ENCODE measurements around the gene MPP2.

DNA sequence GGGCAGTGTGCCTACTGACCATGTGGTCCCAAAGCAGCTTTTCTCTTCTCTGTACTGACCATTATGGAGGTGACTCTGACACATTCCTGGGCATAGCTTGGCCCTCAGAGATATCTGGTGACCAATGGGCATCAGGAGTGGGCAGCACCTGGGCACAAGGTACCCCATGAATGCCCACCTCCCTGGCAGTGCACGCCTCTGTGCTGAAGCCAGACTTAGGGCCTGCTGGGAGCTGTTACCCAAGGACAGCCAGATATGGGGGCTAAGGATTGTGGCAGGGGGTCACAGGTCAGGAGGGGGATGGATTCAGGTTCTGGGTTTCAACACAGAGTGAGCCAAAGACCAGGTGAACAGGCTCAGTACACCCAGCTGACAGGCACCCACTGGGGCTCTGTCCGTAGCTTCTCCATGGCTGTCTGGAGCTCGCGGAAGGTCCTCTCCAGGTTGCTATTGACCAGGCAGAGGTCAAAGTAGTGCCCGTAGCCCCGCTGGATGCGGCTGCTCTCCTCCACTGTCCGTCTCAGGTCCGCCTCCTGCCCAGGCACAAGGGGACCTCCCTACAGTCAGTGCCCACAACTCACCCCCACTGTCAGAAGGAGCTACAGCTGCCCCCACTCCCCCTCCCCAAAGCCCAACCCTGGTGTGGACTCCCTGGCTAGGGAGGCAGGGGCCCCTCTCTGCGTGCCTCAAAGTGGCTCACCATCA, 29.7 kb downstream of the MPP2 start:
- TF ChIP-seq ZNF292 (tag by site-specific recombination; IDR thresholded peaks at IDR 0.05; ENCODE audit: borderline replicate concordance, low read depth) (no peak), ZNF768 (tag by site-specific recombination; IDR thresholded peaks at IDR 0.05) (no peak), GLI4 (tag by site-specific recombination; IDR thresholded peaks at IDR 0.05) (no peak), ZNF121 (tag by site-specific recombination; IDR thresholded peaks at IDR 0.05) (no peak), ZNF558 (tag by site-specific recombination; IDR thresholded peaks at IDR 0.05) (no peak), KLF16 (tag by site-specific recombination; IDR thresholded peaks at IDR 0.05) (no peak)
- TF ChIP-seq, protein P1, sequence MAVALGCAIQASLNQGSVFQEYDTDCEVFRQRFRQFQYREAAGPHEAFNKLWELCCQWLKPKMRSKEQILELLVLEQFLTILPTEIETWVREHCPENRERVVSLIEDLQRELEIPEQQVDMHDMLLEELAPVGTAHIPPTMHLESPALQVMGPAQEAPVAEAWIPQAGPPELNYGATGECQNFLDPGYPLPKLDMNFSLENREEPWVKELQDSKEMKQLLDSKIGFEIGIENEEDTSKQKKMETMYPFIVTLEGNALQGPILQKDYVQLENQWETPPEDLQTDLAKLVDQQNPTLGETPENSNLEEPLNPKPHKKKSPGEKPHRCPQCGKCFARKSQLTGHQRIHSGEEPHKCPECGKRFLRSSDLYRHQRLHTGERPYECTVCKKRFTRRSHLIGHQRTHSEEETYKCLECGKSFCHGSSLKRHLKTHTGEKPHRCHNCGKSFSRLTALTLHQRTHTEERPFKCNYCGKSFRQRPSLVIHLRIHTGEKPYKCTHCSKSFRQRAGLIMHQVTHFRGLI (tag by site-specific recombination; IDR thresholded peaks at IDR 0.05): no peak
- TF ChIP-seq, protein P2, sequence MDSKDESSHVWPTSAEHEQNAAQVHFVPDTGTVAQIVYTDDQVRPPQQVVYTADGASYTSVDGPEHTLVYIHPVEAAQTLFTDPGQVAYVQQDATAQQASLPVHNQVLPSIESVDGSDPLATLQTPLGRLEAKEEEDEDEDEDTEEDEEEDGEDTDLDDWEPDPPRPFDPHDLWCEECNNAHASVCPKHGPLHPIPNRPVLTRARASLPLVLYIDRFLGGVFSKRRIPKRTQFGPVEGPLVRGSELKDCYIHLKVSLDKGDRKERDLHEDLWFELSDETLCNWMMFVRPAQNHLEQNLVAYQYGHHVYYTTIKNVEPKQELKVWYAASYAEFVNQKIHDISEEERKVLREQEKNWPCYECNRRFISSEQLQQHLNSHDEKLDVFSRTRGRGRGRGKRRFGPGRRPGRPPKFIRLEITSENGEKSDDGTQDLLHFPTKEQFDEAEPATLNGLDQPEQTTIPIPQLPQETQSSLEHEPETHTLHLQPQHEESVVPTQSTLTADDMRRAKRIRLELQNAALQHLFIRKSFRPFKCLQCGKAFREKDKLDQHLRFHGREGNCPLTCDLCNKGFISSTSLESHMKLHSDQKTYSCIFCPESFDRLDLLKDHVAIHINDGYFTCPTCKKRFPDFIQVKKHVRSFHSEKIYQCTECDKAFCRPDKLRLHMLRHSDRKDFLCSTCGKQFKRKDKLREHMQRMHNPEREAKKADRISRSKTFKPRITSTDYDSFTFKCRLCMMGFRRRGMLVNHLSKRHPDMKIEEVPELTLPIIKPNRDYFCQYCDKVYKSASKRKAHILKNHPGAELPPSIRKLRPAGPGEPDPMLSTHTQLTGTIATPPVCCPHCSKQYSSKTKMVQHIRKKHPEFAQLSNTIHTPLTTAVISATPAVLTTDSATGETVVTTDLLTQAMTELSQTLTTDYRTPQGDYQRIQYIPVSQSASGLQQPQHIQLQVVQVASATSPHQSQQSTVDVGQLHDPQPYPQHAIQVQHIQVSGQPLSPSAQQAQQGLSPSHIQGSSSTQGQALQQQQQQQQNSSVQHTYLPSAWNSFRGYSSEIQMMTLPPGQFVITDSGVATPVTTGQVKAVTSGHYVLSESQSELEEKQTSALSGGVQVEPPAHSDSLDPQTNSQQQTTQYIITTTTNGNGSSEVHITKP (tag by site-specific recombination; IDR thresholded peaks at IDR 0.05): no peak
- TF ChIP-seq, protein P3, sequence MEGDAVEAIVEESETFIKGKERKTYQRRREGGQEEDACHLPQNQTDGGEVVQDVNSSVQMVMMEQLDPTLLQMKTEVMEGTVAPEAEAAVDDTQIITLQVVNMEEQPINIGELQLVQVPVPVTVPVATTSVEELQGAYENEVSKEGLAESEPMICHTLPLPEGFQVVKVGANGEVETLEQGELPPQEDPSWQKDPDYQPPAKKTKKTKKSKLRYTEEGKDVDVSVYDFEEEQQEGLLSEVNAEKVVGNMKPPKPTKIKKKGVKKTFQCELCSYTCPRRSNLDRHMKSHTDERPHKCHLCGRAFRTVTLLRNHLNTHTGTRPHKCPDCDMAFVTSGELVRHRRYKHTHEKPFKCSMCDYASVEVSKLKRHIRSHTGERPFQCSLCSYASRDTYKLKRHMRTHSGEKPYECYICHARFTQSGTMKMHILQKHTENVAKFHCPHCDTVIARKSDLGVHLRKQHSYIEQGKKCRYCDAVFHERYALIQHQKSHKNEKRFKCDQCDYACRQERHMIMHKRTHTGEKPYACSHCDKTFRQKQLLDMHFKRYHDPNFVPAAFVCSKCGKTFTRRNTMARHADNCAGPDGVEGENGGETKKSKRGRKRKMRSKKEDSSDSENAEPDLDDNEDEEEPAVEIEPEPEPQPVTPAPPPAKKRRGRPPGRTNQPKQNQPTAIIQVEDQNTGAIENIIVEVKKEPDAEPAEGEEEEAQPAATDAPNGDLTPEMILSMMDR (tag by site-specific recombination; IDR thresholded peaks at IDR 0.05): no peak
